Fibroblast of lung (primary cell): Measurements from ENCODE around the gene PDLIM4. TPM values are rescaled to one million over a fixed set of nuclear protein-coding genes. Genes with fewer than 3 reads are reported as not detected.
A peak's percentile ranks its signal among the peaks of the same experiment; 100 is the strongest.

Source experiments
- DNase-seq, 2 donors: peaks; one replicate each; pipeline versions ENCODE4 v3.0.0 to v3.0.0-alpha.2; 2010; ENCODE audit warnings: low read depth in 2 of 2
- H2AFZ ChIP-seq: 2 replicates; pipeline ENCODE4 v1.5.1; 2012; ENCODE audit warnings: low read length, control low read depth, inconsistent platforms
- H3K27ac ChIP-seq: 2 replicates; pipeline ENCODE4 v1.5.1; 2011; ENCODE audit warnings: low read length, control low read depth; ENCODE audit not compliant: insufficient read depth
- H3K27me3 ChIP-seq: 2 replicates; pipeline ENCODE4 v1.5.1; 2011; ENCODE audit warnings: mild to moderate bottlenecking, low read length; ENCODE audit not compliant: control insufficient read depth, insufficient read depth
- H3K36me3 ChIP-seq: 2 replicates; pipeline ENCODE4 v1.5.1; 2011; ENCODE audit warnings: low read length; ENCODE audit not compliant: control insufficient read depth, insufficient read depth
- H3K4me1 ChIP-seq: 2 replicates; pipeline ENCODE4 v1.5.1; 2011; ENCODE audit warnings: low read length; ENCODE audit not compliant: control insufficient read depth, insufficient read depth; ENCODE audit errors: extremely low read depth
- H3K4me2 ChIP-seq: 2 replicates; pipeline ENCODE4 v1.5.1; 2011; ENCODE audit warnings: low read length, control low read depth; ENCODE audit not compliant: insufficient read depth; ENCODE audit errors: extremely low read depth
- H3K4me3 ChIP-seq, 4 experiments: fragments of 200-600 bp in 1 of 4; sonication (generic) in 1 of 4; replicated peaks in 1 of 4; 2 replicates each; pipeline ENCODE4 v1.5.1; 2011 to 2016; ENCODE audit warnings: low read length in 4 of 4, low read depth in 3 of 4, mild to moderate bottlenecking in 3 of 4, control low read depth in 2 of 4, inconsistent platforms in 1 of 4, mixed read lengths in 1 of 4; ENCODE audit not compliant: insufficient read depth in 1 of 4; ENCODE audit errors: control extremely low read depth in 1 of 4
- H3K79me2 ChIP-seq: 2 replicates; pipeline ENCODE4 v1.5.1; 2012; ENCODE audit warnings: mild to moderate bottlenecking, low read length, inconsistent platforms; ENCODE audit not compliant: control insufficient read depth, insufficient read depth
- H3K9ac ChIP-seq: 2 replicates; pipeline ENCODE4 v1.5.1; 2011; ENCODE audit warnings: mild to moderate bottlenecking, low read length, control low read depth; ENCODE audit not compliant: insufficient read depth
- H3K9me3 ChIP-seq: 2 replicates; pipeline ENCODE4 v1.5.1; 2012; ENCODE audit warnings: low read depth, low read length; ENCODE audit not compliant: control insufficient read depth, insufficient read depth
- H4K20me1 ChIP-seq: 2 replicates; pipeline ENCODE4 v1.5.1; 2011; ENCODE audit warnings: low read length; ENCODE audit not compliant: control insufficient read depth, insufficient read depth; ENCODE audit errors: extremely low read depth
- EZH2 ChIP-seq: IDR thresholded peaks from 2 replicates; pipeline ENCODE4 v1.5.1; 2012; ENCODE audit warnings: low read length, control low read depth, mild to moderate bottlenecking; ENCODE audit errors: missing control alignments
- polyA plus RNA-seq, 2 donors: library from polyadenylated mRNA; depleted of rRNA in 1 of 2; stranded (reverse) in 1 of 2; unstranded in 1 of 2; fragments of >200 nt; gene quantifications; 2 replicates each; pipeline ENCODE4 v1.2.1, GENCODE V29; 2011 to 2012; ENCODE audit warnings: missing spikeins in 1 of 2
- total RNA-seq: library from RNA; depleted of rRNA; stranded (reverse); fragments of >200 nt; gene quantifications from 2 replicates; pipeline ENCODE4 v1.2.1, GENCODE V29; 2014
- TF ChIP-seq, protein P1 (sequence below), 2 donors: IDR thresholded peaks in 1 of 2; conservative IDR thresholded peaks in 1 of 2; 1 replicate in 1 of 2; 2 replicates in 1 of 2; pipeline ENCODE4 v1.5.1; 2011 to 2012; ENCODE audit warnings: low read length in 2 of 2, control low read depth in 1 of 2, inconsistent platforms in 1 of 2, low read depth in 1 of 2, mild to moderate bottlenecking in 1 of 2

Gene PDLIM4
- total and polyA plus RNA-seq, 2 donors (not counting 1 experiment from before 2014, with no cell fraction given): 10.7 to 67.2 TPM

DNA sequence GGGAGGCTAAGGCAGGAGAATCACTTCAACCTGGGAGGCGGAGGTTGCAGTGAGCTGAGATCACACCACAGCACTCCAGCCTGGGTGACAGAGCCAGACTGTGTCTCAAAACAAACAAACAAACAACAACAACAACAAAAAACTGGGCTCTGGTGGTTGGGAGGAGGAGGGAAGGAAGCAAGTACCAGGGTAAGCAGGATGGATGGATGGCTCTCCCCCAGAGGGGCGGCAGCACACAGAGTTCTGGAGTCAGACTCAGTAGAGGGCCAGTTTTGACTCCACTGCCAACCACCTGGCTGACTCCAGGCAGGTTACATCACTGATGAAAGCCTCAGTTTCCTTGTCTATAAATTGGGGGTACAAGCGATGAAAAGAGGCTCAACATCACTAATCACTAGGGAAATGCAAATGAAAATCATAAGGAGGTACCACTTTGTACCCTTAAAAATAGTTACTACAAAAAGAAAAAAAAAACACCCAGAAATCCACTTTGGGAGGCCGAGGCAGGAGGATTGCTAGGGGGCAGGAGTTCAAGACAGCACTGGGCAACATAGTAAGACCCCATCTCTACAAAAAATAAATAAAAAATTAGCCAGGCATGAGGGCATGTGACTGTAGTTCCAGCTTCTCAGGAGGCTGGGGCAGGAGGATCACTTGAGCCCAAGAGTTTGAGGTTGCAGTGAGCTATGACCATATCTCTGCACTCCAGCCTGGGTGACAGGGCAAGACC lies 39.9 kb downstream of the PDLIM4 start:
- Histone ChIP-seq H3K4me3 (no peak overlapping the region), H3K27ac (no peak overlapping the region), H3K27me3 (no peaks in the 10 kb centered on the region), H3K9ac (no peak overlapping the region), H3K36me3 (no peaks in the 10 kb centered on the region), H3K4me2 (no peak overlapping the region), H3K9me3 (no peaks in the 10 kb centered on the region), H3K79me2 (peaks cover 10% of the 10 kb centered on the region), H2AFZ (no peak overlapping the region), H3K4me1 (peaks cover 4% of the 10 kb centered on the region), H4K20me1 (no peaks in the 10 kb centered on the region)
- no peak for DNase-seq
- TF ChIP-seq, protein P1, sequence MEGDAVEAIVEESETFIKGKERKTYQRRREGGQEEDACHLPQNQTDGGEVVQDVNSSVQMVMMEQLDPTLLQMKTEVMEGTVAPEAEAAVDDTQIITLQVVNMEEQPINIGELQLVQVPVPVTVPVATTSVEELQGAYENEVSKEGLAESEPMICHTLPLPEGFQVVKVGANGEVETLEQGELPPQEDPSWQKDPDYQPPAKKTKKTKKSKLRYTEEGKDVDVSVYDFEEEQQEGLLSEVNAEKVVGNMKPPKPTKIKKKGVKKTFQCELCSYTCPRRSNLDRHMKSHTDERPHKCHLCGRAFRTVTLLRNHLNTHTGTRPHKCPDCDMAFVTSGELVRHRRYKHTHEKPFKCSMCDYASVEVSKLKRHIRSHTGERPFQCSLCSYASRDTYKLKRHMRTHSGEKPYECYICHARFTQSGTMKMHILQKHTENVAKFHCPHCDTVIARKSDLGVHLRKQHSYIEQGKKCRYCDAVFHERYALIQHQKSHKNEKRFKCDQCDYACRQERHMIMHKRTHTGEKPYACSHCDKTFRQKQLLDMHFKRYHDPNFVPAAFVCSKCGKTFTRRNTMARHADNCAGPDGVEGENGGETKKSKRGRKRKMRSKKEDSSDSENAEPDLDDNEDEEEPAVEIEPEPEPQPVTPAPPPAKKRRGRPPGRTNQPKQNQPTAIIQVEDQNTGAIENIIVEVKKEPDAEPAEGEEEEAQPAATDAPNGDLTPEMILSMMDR (conservative IDR thresholded peaks at IDR 0.05 in 1 of 2, IDR thresholded peaks at IDR 0.05 in 1 of 2; ENCODE audit: low read depth in 1 of 2, low read length in 2 of 2): no peak
- no peak for TF ChIP-seq EZH2

DNA sequence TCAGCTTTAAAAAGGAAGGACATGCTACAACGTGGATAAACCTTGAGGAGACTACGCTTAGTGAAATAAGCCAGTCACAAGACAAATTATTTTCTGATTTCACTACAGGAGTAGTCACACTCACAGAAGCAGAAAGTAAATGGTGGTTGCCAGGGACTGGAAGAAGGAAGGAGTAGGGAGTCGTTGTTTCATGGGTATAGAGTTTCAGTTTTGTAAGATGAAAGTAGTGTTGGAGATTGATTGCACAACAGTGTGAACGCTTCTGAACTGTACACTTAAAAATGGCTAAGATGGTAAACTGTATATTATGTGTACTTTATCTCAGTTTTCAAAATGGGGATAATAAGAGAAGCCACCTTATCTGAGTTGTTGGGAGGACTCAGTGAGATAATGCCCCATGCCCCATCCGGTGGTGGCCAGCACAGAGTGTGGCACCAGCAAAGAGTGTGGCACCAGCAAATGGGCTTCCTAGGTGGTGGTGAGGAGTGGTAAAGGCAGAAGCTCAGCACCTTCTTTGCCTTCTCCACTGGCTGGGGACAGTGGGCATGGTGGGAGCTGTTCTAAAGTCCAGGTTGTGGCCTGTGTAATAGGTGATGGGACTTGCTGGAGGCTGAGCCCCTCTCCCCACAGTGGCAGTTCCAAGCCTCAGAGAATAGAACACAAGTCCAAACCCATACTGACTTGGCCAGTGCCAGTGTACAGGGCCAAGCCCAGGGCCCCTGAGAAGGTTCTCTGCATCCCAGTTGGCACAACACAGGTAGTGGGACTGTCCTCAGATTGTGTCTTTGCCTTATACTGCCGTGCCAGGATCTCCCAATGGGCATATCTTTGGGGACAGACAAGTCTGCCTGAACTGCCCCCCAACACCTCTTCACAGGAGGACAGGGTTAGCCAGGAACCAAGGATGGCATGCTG lies 41.1 kb downstream of the PDLIM4 start:
- H3K9me3 ChIP-seq: no peaks in the 10 kb centered on the region
- no peaks in the 10 kb centered on the region for H3K27me3 ChIP-seq
- no peak overlapping the region for H2AFZ ChIP-seq
- peaks cover 4% of the 10 kb centered on the region for H3K4me1 ChIP-seq
- no peak for TF ChIP-seq EZH2
- TF ChIP-seq, protein P1 (conservative IDR thresholded peaks at IDR 0.05 in 1 of 2, IDR thresholded peaks at IDR 0.05 in 1 of 2; ENCODE audit: low read depth in 1 of 2, low read length in 2 of 2): no peak
- H3K4me2 ChIP-seq: no peak overlapping the region
- peaks cover 10% of the 10 kb centered on the region for H3K79me2 ChIP-seq
- no peak overlapping the region for H3K9ac ChIP-seq
- H3K27ac ChIP-seq: no peak overlapping the region
- H4K20me1 ChIP-seq: no peaks in the 10 kb centered on the region
- no peak overlapping the region for H3K4me3 ChIP-seq
- H3K36me3 ChIP-seq: no peaks in the 10 kb centered on the region
- DNase-seq: peak in 1 of 2 donors; percentile 75

DNA sequence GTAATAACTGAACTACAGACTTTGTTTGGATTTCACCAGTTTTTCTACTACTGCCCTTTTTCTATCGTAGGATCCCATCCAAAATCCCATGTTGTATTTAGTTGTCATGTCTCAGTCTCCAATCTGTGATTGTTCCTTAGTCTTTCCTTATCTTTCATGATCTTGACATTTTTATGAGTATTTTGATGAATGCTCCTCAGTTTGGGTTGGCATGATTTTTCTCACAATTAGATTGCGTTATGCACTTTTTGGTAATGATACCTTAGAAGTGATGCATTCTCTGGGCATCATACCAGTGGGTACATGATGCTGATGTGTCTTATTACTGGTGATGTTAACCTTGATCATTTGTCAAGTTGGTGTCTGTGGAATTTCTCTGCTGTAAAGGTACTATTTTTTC lies 42.4 kb downstream of the PDLIM4 start:
- Histone ChIP-seq H4K20me1 (no peaks in the 10 kb centered on the region), H3K36me3 (no peaks in the 10 kb centered on the region), H3K4me3 (no peak overlapping the region), H3K4me1 (peaks cover 4% of the 10 kb centered on the region), H3K4me2 (no peak overlapping the region), H3K27me3 (no peaks in the 10 kb centered on the region), H3K27ac (no peak overlapping the region), H2AFZ (no peak overlapping the region), H3K9me3 (no peaks in the 10 kb centered on the region), H3K79me2 (peaks cover 10% of the 10 kb centered on the region), H3K9ac (no peak overlapping the region)
- TF ChIP-seq EZH2: no peak
- TF ChIP-seq, protein P1 (conservative IDR thresholded peaks at IDR 0.05 in 1 of 2, IDR thresholded peaks at IDR 0.05 in 1 of 2; ENCODE audit: low read depth in 1 of 2, low read length in 2 of 2): no peak
- no peak for DNase-seq
